GM12878 (cell line): ENCODE results near the gene RPL27A. TPM values are rescaled to one million over a fixed set of nuclear protein-coding genes. Genes with fewer than 3 reads are reported as not detected.

Experiments
- ATAC-seq: fragments of 200-7000 bp; cut with Tn5 transposase; 3 replicates; pipeline ENCODE4 v1.9.1; 2020; ENCODE audit warnings: mild to moderate bottlenecking, moderate library complexity
- BruUV-seq: library from RNA; stranded (reverse); fragments of 400-500 nt; replicated peaks from 2 replicates; lab custom pipeline; 2021; lab: Mats Ljungman, UMichigan
- CTCF ChIA-PET: fragments of 300-600 bp; sonication (Branson Sonifier 250); formaldehyde crosslinking; extraction: SDS; loops from one replicate; lab custom pipeline; 2021; ENCODE audit warnings: inconsistent platforms; lab: Yijun Ruan, JAX
- POLR2A ChIA-PET: fragments of 350-600 bp; formaldehyde crosslinking; extraction: SDS; loops from one replicate; lab custom pipeline; 2021; ENCODE audit warnings: inconsistent platforms; lab: Charles Lee
- RAD21 ChIA-PET: fragments of 300-600 bp; sonication (Branson Sonifier 250); formaldehyde crosslinking; loops from one replicate; lab custom pipeline; 2023; ENCODE audit warnings: antibody characterized with exemption; ENCODE audit not compliant: unreplicated experiment; lab: Charles Lee
- SMC1A ChIA-PET: fragments of 300-600 bp; sonication (Branson Sonifier 250); formaldehyde crosslinking; loops from one replicate; lab custom pipeline; 2023; ENCODE audit not compliant: unreplicated experiment, uncharacterized antibody; lab: Charles Lee
- DNase-seq: peaks from one replicate; pipeline ENCODE4 v3.0.0-alpha.2; 2011; ENCODE audit warnings: low read depth, low spot score
- FAIRE-seq: peaks from 3 replicates; lab custom pipeline; 2011; peaks lifted over from hg19 to GRCh38; lab: Jason Lieb, UNC
- H2AFZ ChIP-seq: 2 replicates; pipeline ENCODE4 v1.6.0; 2011; ENCODE audit warnings: low read depth, low read length, control low read depth; ENCODE audit not compliant: control insufficient read depth
- H3K27ac ChIP-seq: 2 replicates; pipeline ENCODE4 v1.5.1; 2011; ENCODE audit warnings: control low read depth; ENCODE audit not compliant: control insufficient read depth, insufficient read depth
- H3K27me3 ChIP-seq, 2 experiments: replicated peaks in 1 of 2; 2 replicates each; pipeline versions ENCODE4 v1.6.0 to v1.6.1; 2011; ENCODE audit warnings: low read length in 1 of 2; ENCODE audit not compliant: control insufficient read depth in 2 of 2, insufficient read depth in 2 of 2
- H3K36me3 ChIP-seq, 2 experiments: 2 replicates each; pipeline ENCODE4 v1.5.1; 2011; ENCODE audit warnings: low read length in 1 of 2; ENCODE audit not compliant: control insufficient read depth in 2 of 2, insufficient read depth in 2 of 2
- H3K4me1 ChIP-seq: 2 replicates; pipeline ENCODE4 v1.6.1; 2011; ENCODE audit warnings: mild to moderate bottlenecking, low read length, moderate library complexity, mixed read lengths; ENCODE audit not compliant: control insufficient read depth, insufficient read depth
- H3K4me2 ChIP-seq: 2 replicates; pipeline ENCODE4 v1.6.0; 2011; ENCODE audit warnings: control low read depth; ENCODE audit not compliant: control insufficient read depth, insufficient read depth
- H3K4me3 ChIP-seq: fragments of 200-600 bp; sonication (generic); 2 replicates; pipeline ENCODE4 v1.5.1; 2016
- H3K79me2 ChIP-seq: 2 replicates; pipeline ENCODE4 v1.6.0; 2011; ENCODE audit warnings: low read length; ENCODE audit not compliant: control insufficient read depth, insufficient read depth
- H3K9ac ChIP-seq: 2 replicates; pipeline ENCODE4 v1.8.0; 2011; ENCODE audit warnings: low read length, control low read depth, mixed read lengths; ENCODE audit not compliant: control insufficient read depth, insufficient read depth
- H3K9me3 ChIP-seq: replicated peaks from 3 replicates; pipeline ENCODE4 v1.5.1; 2011; ENCODE audit warnings: mild to moderate bottlenecking, low read length; ENCODE audit not compliant: control insufficient read depth, insufficient read depth
- H4K20me1 ChIP-seq: 2 replicates; pipeline ENCODE4 v1.6.0; 2011; ENCODE audit not compliant: control insufficient read depth, insufficient read depth
- CREB1 ChIP-seq: IDR thresholded peaks from 2 replicates; pipeline ENCODE4 v1.6.1; 2012; ENCODE audit warnings: low read depth, mild to moderate bottlenecking, inconsistent platforms
- IKZF2 ChIP-seq, 2 experiments: fragments of 450-650 bp; IDR thresholded peaks; 2 replicates each; pipeline ENCODE4 v1.6.1; 2017; ENCODE audit warnings: mild to moderate bottlenecking in 2 of 2, moderate library complexity in 2 of 2
- JUND ChIP-seq: IDR thresholded peaks from 2 replicates; pipeline ENCODE4 v1.6.1; 2012; ENCODE audit warnings: low read depth, mild to moderate bottlenecking, low read length, improper control_type of control experiment, moderate library complexity
- REST ChIP-seq: IDR thresholded peaks from 2 replicates; pipeline ENCODE4 v1.6.1; 2012; ENCODE audit warnings: mild to moderate bottlenecking, low read depth, low read length
- YBX1 ChIP-seq: fragments of 450-650 bp; IDR thresholded peaks from 2 replicates; pipeline ENCODE4 v1.6.1; 2016; ENCODE audit warnings: antibody characterized with exemption
- ZBTB4 ChIP-seq: fragments of 450-650 bp; formaldehyde crosslinking; IDR thresholded peaks from 2 replicates; pipeline ENCODE4 v1.4.0; 2022; ENCODE audit warnings: mild to moderate bottlenecking, moderate library complexity
- ZZZ3 ChIP-seq: IDR thresholded peaks from 2 replicates; pipeline ENCODE4 v1.6.1; 2011; ENCODE audit warnings: low read depth; ENCODE audit not compliant: control insufficient read depth, insufficient read length
- WGBS: methylation state at CpG from one replicate; pipeline ENCODE4 v1.1.6; 2016; ENCODE audit warnings: low lambda C conversion rate; ENCODE audit not compliant: insufficient replicate concordance, insufficient coverage; ENCODE audit errors: missing lambda C conversion rate; 5-methylcytosine and 5-hydroxymethylcytosine counted together
- in situ Hi-C: fragments of 300-500 bp; cut with MboI; formaldehyde crosslinking; loops from 9 replicates; pipeline ENCODE4 v1.14.3; 2018; ENCODE audit warnings: mixed read lengths
- intact Hi-C: fragments of 100-400 bp; cut with micrococcal nuclease; formaldehyde crosslinking; loops from one replicate; pipeline ENCODE4 v1.14.2; 2022; ENCODE audit not compliant: unreplicated experiment
- polyA plus RNA-seq, 11 experiments: library from polyadenylated mRNA; depleted of rRNA in 4 of 11; unstranded in 6 of 11; stranded (reverse) in 5 of 11; fragments of >200 nt; fragmentation: Nextera tagmentation in 4 of 11; fragmentation: Illumina TruSeq in 1 of 11; extraction: Ambion mirVana in 4 of 11; extraction: Trizol in 1 of 11; gene quantifications; 1 replicate in 1 of 11; 2 replicates in 10 of 11; pipeline versions ENCODE4 v1.2.1 to v1.2.3, GENCODE V29; 2011 to 2016; ENCODE audit warnings: inconsistent platforms in 2 of 11, missing spikeins in 2 of 11, low read depth in 1 of 11
- total RNA-seq, 4 experiments: library from RNA; depleted of rRNA in 3 of 4; stranded (reverse); fragments of >200 nt in 3 of 4; fragmentation: Illumina TruSeq in 1 of 4; extraction: Trizol in 1 of 4; gene quantifications; 2 replicates each; pipeline versions ENCODE4 v1.2.1 to v1.2.3, GENCODE V29; 2013 to 2021

RPL27A gene
- total and polyA plus RNA-seq, 10 of the 15 experiments (the other 5 are each of a cell fraction or from before 2014, with no cell fraction given), result 978 to 4,776 (median 1,959) TPM

- no peaks in the 10 kb centered on the region for H3K79me2 ChIP-seq
- no TSS peak for BruUV-seq
- WGBS, result 57% methylated on average over 6 of the region's 6 CpGs
- no peak overlapping the region for H3K4me3 ChIP-seq
- ChIA-PET SMC1A (interaction anchor here (1.3 kb wide), 1 partner anchor 9 kb away, joined by 4 read pairs; no protein-coding TSS in a partner anchor), POLR2A (no interaction called here), RAD21 (no interaction called here), CTCF (no interaction called here)
- H3K4me1 ChIP-seq, result peaks cover 15% of the 10 kb centered on the region
- no peaks in the 10 kb centered on the region for H4K20me1 ChIP-seq
- H3K27me3 ChIP-seq, result peaks cover 0 to 3% of the 10 kb centered on the region in 2 experiments; a peak in 1 of 4 replicates
- DNase-seq (no peak), FAIRE-seq (no peak), ATAC-seq (no peak)
- TF ChIP-seq IKZF2 (IDR thresholded peaks at IDR 0.05) (no peak), ZZZ3 (no peak), REST (no peak), CREB1 (no peak), ZBTB4 (no peak), YBX1 (no peak), JUND (no peak)
- H3K27ac ChIP-seq, result no peak overlapping the region
- in situ Hi-C loops, result no loop called here
- intact Hi-C loops, result no loop called here
- no peak overlapping the region for H2AFZ ChIP-seq
- no peak overlapping the region for H3K4me2 ChIP-seq
- H3K9ac ChIP-seq, result no peak overlapping the region
- no peaks in the 10 kb centered on the region for H3K36me3 ChIP-seq
- no peaks in the 10 kb centered on the region for H3K9me3 ChIP-seq
Measured at GRCh38 chr11:8729067-8729466, 46.5 kb downstream of the RPL27A start.
